NOMO-1 (cell line): Measurements from ENCODE around the gene KRTAP2-1.
A peak's percentile ranks its signal among the peaks of the same experiment; 100 is the strongest.
"Not testable (repeated sequence)": the region's sequence is repeated elsewhere in the genome, so short reads cannot be mapped to it uniquely, and the experiment has no call there.

Experiments used
- DNase-seq, 2 experiments: peaks; one replicate each; lab custom pipeline; 2025; ENCODE audit not compliant: unreplicated experiment in 2 of 2; lab: John Stamatoyannopoulos, UW

The KRTAP2-1 gene

DNA sequence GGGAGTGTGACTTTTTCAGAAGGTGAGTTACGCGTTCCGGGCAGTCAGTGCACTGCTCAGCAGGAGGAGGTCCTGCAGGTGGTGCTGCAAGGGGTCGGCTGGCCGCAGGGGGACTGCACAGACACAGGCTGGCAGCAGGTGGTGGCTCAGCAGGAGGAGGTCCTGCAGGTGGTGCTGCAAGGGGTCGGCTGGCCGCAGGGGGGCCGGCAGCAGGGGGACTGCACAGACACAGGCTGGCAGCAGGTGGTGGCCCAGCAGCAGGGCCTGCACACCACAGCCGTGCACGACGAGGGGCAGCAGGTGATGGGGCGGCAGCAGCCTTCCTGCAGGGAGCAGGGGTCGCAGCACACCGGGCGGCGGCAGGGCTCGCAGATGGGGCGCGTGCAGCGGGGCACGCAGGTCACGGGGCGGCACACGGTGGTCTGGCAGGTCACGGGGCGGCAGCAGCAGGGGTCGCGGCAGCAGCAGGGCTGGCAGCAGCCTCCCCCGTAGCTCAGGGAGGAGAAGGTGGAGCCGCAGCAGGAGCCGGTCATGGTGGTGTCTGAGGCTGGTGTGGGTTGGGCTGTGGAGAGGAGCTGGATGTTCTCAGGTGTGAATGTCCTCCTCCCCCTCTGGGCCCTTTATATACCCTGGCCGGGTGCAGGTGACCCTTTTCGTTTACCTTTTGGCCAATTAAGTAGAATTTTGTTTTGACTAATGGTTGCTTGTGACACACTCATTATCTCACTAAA lies at the start of gene KRTAP2-1:
TSS of gene KRTAP2-1 (minus strand) at position 582 of the 731 bp plus-strand sequence. CDS start at position 533, 49 bp downstream.
- not testable (repeated sequence) for DNase-seq

DNA sequence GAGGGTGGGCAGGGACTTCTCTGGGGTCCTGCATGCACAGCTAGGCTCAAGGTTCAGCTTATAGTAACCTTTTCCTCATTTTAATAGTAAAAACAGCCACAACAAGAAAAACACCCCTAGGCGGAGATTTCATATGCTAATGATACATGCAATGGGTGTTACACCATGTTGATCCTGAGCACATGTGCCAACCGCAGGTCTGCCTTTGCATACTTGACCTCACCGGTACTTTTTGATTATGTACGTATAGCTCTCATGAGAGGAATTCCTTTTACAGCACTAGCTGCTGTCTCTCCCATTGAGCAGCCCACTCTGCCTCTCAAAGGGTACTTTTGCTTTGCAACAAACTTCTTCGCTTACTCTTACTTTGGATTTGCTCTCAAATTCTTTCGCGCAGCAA lies 48.9 kb upstream of the KRTAP2-1 start:
- no peak for DNase-seq

- peak in 1 of 2 experiments; percentile 44 for DNase-seq
These were observed 41.7 kb upstream of the KRTAP2-1 start for GRCh38 chr17:41088760-41089352.

GRCh38 chr17:41084100-41084856 lies 37.2 kb upstream of the KRTAP2-1 start, which contains the start of gene KRTAP4-7:
KRTAP4-7 (plus strand) TSS chr17:41084150; CDS start chr17:41084207, 57 bp downstream.
- not testable (repeated sequence) for DNase-seq

DNA sequence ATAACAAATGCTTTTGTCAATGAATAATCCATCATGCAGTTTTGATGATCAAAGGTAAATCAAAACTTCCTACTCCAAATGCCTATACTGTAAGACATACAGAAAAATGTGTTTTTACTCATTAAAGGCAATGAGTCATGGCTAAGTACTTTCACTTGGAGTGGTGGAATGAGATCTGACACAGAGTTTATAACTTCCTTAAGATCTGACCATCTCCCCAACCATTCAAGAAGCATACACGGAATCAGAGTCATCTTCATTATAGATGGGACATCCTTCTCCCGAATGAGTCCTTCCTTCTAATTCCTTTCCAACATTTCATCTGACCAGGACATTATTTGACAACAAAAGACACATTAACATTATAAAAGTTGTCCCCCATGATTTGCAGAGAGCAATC lies 36.3 kb upstream of the KRTAP2-1 start:
- DNase-seq = not testable (repeated sequence)

- no peak for DNase-seq
These were observed 35.5 kb upstream of the KRTAP2-1 start for GRCh38 chr17:41082626-41083025.

DNA sequence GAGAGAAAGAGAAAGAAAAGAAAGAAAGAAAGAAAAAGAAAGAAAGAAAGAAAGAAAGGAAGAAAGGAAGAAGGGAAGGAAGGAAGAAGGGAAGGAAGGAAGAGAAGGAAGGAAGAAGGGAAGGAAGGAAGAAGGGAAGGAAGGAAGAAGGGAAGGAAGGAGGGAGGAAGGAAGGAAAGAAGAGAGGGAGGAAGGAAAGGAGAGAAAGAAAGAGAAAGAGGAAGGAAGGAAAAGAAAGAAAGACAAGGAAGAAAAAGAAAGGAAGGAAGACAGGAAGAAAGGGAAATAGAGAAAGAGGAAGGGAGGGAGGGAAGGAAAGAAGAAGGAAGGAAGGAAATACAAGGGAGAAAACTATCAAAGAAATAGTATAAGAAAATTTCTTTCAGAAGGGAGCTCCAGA lies 29.7 kb upstream of the KRTAP2-1 start:
- no peak for DNase-seq

GRCh38 chr17:41073676-41074075 lies 26.6 kb upstream of the KRTAP2-1 start:
- no peak for DNase-seq

DNA sequence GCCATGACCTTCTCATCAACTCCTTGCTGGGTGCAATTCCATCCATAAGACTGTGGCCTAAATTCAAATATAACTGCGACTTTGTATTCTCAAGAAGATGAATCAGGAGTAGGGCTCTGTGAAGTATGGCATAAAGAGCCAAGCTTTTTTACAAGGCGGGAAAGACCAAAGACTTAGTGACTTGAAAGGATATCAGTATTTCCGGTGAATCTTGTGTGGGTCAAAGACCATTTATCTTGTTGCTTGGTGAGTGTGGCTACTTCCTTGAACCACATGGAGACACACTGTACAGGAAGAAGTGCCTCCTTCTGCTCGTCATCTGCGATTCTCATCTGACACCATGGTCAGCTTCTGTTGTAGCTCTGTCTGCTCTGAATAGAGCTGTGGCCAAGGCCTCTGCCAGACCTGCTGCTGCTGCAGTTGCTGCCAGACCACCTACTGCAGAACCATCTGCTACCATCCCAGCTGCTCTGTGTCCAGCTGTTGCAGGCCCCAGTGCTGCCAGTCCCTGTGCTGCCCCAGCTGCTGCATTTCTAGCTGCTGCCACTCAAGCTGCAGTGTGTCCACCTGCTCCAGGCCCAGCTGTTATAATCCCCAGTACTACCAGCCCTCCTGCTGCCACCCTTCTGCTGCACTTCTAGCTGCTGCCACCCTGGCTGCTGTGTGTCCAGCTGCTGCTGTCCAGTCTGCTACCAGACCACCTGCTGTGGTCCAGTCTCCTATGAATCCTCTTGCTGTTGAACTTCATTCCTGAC lies 24.7 kb upstream of the KRTAP2-1 start:
- DNase-seq = no peak

- DNase-seq = peak in 1 of 2 experiments; percentile 56
These were observed 21.9 kb upstream of the KRTAP2-1 start for GRCh38 chr17:41069031-41069430.

GRCh38 chr17:41067281-41067680 lies 20.2 kb upstream of the KRTAP2-1 start:
- no peak for DNase-seq

GRCh38 chr17:41065829-41066624 lies 18.9 kb upstream of the KRTAP2-1 start, which contains the start of gene KRTAP2-4:
KRTAP2-4 (minus strand) TSS chr17:41065879; CDS start chr17:41065845, 34 bp downstream.
- DNase-seq = peak in 1 of 2 experiments; percentile 46

GRCh38 chr17:41065016-41065689 lies 18.0 kb upstream of the KRTAP2-1 start:
- not testable (repeated sequence) for DNase-seq

DNA sequence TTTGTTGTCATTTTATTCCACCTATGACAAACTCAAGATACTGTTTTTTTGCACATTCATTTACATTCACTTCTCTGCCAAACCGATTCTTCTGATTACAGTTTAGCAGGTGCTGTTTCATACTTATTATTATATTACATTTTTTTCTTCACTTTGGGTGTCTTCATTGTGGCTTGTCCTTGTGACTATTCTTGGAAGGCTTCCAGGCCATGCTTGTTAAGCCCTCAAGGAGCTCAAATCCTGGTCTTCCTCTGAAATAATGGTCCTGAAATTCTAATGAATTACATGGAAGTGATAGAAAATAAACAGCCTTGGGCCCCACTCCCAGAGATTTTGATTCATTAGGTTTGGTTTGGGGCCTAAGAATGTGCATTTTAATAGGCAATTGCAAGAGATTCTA lies 17.2 kb upstream of the KRTAP2-1 start:
- no peak for DNase-seq

GRCh38 chr17:41063449-41063848 lies 16.3 kb upstream of the KRTAP2-1 start:
- no peak for DNase-seq

DNA sequence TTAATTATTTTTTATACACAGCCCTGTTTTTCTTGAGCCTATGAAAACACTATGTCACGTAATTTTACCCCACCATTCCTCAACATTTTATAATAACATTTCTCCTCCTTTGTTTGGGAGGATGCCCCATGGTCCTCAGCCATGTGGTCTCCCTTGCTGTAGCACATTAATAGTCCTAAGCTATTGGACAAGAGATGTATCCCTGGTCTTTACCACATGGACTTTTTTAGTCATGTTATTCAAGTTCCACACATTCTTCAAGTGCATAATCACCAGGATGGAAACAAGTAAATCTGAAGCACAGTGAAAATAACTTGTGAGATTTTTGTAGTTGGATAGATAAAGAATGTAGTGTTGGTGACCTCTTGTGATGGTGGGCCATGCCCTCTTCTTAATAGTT lies 14.8 kb upstream of the KRTAP2-1 start:
- DNase-seq = no peak

- DNase-seq = no peak
These were observed 13.0 kb upstream of the KRTAP2-1 start, which contains the start of gene KRTAP2-3 for GRCh38 chr17:41060052-41060604. KRTAP2-3 (minus strand) TSS chr17:41060114; CDS start chr17:41060050, 64 bp downstream.

GRCh38 chr17:41059276-41060051 lies 12.3 kb upstream of the KRTAP2-1 start:
- not testable (repeated sequence) for DNase-seq
